ENCODE data around the gene CENPA.

DNA sequence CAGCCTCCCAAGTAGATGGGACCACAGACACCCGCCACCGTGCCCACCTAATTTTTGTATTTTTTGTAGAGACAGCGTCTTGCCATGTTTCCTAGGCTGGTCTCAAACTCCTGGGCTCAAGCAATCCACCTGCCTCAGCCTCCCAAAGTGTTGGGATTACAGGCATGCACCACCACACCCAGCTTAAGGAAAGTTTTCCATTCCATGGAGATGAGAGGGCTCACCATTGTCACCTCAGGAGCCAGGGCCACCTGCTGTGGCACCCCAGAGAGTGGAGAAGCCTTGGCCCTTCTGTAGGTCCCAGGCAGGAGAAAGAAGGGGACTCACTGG is 17.1 kb upstream of the CENPA start:
- TF ChIP-seq, protein P1, sequence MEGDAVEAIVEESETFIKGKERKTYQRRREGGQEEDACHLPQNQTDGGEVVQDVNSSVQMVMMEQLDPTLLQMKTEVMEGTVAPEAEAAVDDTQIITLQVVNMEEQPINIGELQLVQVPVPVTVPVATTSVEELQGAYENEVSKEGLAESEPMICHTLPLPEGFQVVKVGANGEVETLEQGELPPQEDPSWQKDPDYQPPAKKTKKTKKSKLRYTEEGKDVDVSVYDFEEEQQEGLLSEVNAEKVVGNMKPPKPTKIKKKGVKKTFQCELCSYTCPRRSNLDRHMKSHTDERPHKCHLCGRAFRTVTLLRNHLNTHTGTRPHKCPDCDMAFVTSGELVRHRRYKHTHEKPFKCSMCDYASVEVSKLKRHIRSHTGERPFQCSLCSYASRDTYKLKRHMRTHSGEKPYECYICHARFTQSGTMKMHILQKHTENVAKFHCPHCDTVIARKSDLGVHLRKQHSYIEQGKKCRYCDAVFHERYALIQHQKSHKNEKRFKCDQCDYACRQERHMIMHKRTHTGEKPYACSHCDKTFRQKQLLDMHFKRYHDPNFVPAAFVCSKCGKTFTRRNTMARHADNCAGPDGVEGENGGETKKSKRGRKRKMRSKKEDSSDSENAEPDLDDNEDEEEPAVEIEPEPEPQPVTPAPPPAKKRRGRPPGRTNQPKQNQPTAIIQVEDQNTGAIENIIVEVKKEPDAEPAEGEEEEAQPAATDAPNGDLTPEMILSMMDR (conservative IDR thresholded peaks at IDR 0.05 in 1 of 2, IDR thresholded peaks at IDR 0.05 in 1 of 2; ENCODE audit: low read depth in 1 of 2, low read length in 2 of 2) = no peak
- TF ChIP-seq EZH2 (IDR thresholded peaks at IDR 0.05; ENCODE audit: low read length, missing control alignments) = no peak

All from fibroblast of lung (primary cell).